T-helper 1 cell treated with Interleukin-12 subunit alpha and Interleukin-12 subunit beta and Interleukin-4 antibody, amounts not matched to agents 30 μg/mL and 1 μg/mL, for 36 hours (primary cell): ENCODE data around the gene HERC4.

Source experiments
- H3K27ac Mint-ChIP-seq: one replicate; pipeline ENCODE4 v1.8.0; 2021; ENCODE audit warnings: mild to moderate bottlenecking, mixed read lengths
- H3K27me3 Mint-ChIP-seq: one replicate; pipeline ENCODE4 v1.8.0; 2021; ENCODE audit warnings: low read depth, mixed read lengths
- H3K36me3 Mint-ChIP-seq: one replicate; pipeline ENCODE4 v1.8.0; 2021; ENCODE audit warnings: low read depth, mixed read lengths
- H3K4me1 Mint-ChIP-seq: one replicate; pipeline ENCODE4 v1.8.0; 2021; ENCODE audit warnings: low read depth, mixed read lengths
- H3K4me3 Mint-ChIP-seq: one replicate; pipeline ENCODE4 v1.8.0; 2021; ENCODE audit warnings: mild to moderate bottlenecking, moderate library complexity, mixed read lengths
- H3K9me3 Mint-ChIP-seq: one replicate; pipeline ENCODE4 v1.8.0; 2021; ENCODE audit warnings: mixed read lengths

Gene HERC4

GRCh38 chr10:67933199-67933598 is 141.9 kb downstream of the HERC4 start:
- Mint-ChIP-seq H3K36me3 (peaks cover 29% of the 10 kb centered on the region), H3K4me3 (no peak overlapping the region), H3K27ac (no peak overlapping the region)

GRCh38 chr10:67926951-67927350 is 148.1 kb downstream of the HERC4 start:
- Mint-ChIP-seq H3K36me3 (peaks cover 22% of the 10 kb centered on the region), H3K27ac (no peak overlapping the region)

More at GRCh38 chr10:67933199-67933598, 141.9 kb downstream of the HERC4 start:
- Mint-ChIP-seq H3K27me3 (no peaks in the 10 kb centered on the region), H3K9me3 (no peaks in the 10 kb centered on the region), H3K4me1 (no peaks in the 10 kb centered on the region)

GRCh38 chr10:67925449-67926005 is 149.6 kb downstream of the HERC4 start:
- H3K27ac Mint-ChIP-seq: no peak overlapping the region
- peaks cover 16% of the 10 kb centered on the region for H3K36me3 Mint-ChIP-seq
- H3K9me3 Mint-ChIP-seq: no peaks in the 10 kb centered on the region

More at GRCh38 chr10:67926951-67927350, 148.1 kb downstream of the HERC4 start:
- Mint-ChIP-seq H3K4me1 (peaks cover 3% of the 10 kb centered on the region), H3K9me3 (no peaks in the 10 kb centered on the region), H3K27me3 (no peaks in the 10 kb centered on the region), H3K4me3 (no peak overlapping the region)

GRCh38 chr10:67924136-67924535 is 150.9 kb downstream of the HERC4 start:
- Mint-ChIP-seq H3K9me3 (no peaks in the 10 kb centered on the region), H3K36me3 (peaks cover 18% of the 10 kb centered on the region), H3K4me3 (no peak overlapping the region), H3K4me1 (peaks cover 3% of the 10 kb centered on the region), H3K27ac (no peak overlapping the region), H3K27me3 (no peaks in the 10 kb centered on the region)

More at GRCh38 chr10:67925449-67926005, 149.6 kb downstream of the HERC4 start:
- H3K27me3 Mint-ChIP-seq: no peaks in the 10 kb centered on the region
- peaks cover 3% of the 10 kb centered on the region for H3K4me1 Mint-ChIP-seq
- no peak overlapping the region for H3K4me3 Mint-ChIP-seq

- H3K27me3 Mint-ChIP-seq: no peaks in the 10 kb centered on the region
- H3K4me3 Mint-ChIP-seq: no peak overlapping the region
- peaks cover 3% of the 10 kb centered on the region for H3K4me1 Mint-ChIP-seq
- H3K9me3 Mint-ChIP-seq: no peaks in the 10 kb centered on the region
- no peak overlapping the region for H3K27ac Mint-ChIP-seq
- H3K36me3 Mint-ChIP-seq: peaks cover 18% of the 10 kb centered on the region
These were observed 151.5 kb downstream of the HERC4 start for GRCh38 chr10:67923551-67923950.

DNA sequence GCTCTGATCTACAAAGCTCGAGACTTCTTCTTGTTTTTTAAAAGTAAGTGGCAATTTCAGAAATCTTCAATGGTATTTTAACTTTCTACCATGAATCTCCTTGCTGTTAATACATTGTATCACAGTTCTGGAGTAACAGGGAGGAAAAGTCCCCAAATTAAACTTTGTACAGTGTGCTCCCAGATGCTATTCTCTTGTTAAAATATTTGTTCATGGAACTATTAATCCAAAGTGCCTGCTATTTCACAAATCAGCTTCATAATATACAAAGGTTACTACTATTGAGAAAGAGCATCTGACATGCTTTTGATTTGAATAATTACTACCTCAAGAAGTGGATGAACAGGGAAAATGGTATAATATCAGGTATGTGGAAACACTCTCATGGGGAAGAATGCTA is 154.0 kb downstream of the HERC4 start:
- Mint-ChIP-seq H3K36me3 (peaks cover 20% of the 10 kb centered on the region), H3K9me3 (no peaks in the 10 kb centered on the region), H3K27ac (no peak overlapping the region), H3K4me1 (peaks cover 7% of the 10 kb centered on the region), H3K27me3 (no peaks in the 10 kb centered on the region), H3K4me3 (no peak overlapping the region)

GRCh38 chr10:67917679-67918078 is 157.4 kb downstream of the HERC4 start:
- H3K27me3 Mint-ChIP-seq: no peaks in the 10 kb centered on the region
- H3K4me3 Mint-ChIP-seq: no peak overlapping the region
- peaks cover 31% of the 10 kb centered on the region for H3K36me3 Mint-ChIP-seq
- H3K9me3 Mint-ChIP-seq: no peaks in the 10 kb centered on the region
- H3K27ac Mint-ChIP-seq: no peak overlapping the region
- H3K4me1 Mint-ChIP-seq: peaks cover 7% of the 10 kb centered on the region

- Mint-ChIP-seq H3K4me1 (peaks cover 8% of the 10 kb centered on the region), H3K9me3 (no peaks in the 10 kb centered on the region), H3K27me3 (no peaks in the 10 kb centered on the region), H3K27ac (no peak overlapping the region), H3K4me3 (no peak overlapping the region), H3K36me3 (peaks cover 34% of the 10 kb centered on the region)
These were observed 157.9 kb downstream of the HERC4 start for GRCh38 chr10:67917169-67917568.

DNA sequence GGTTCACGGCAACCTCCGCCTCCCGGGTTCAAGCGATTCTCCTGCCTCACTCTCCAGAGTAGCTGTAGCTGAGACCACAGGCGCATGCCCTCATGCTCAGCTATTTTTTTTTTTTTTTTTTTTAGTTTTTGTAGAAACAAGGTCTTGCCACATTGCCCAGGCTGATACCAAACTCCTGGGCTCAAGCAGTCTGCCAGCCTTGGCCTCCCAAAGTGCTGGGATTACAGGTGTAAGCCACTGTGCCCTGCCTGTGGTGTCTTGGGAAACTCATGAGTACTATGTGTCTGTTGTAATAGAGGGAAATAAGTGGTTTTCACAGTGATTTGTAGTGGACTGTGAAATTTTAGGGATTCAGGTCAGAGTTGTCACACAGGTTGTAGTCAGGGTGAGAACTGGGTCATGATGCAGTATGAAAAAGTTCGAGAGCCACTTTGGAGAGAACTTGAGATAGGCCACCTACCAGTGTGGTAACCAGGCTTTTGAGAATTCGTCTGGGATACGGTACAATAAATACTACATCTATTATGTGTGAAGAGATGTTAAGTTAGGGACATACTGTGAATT is 160.2 kb downstream of the HERC4 start:
- Mint-ChIP-seq H3K4me1 (peaks cover 8% of the 10 kb centered on the region), H3K27me3 (no peaks in the 10 kb centered on the region), H3K9me3 (no peaks in the 10 kb centered on the region), H3K27ac (no peak overlapping the region), H3K36me3 (peaks cover 38% of the 10 kb centered on the region), H3K4me3 (no peak overlapping the region)

DNA sequence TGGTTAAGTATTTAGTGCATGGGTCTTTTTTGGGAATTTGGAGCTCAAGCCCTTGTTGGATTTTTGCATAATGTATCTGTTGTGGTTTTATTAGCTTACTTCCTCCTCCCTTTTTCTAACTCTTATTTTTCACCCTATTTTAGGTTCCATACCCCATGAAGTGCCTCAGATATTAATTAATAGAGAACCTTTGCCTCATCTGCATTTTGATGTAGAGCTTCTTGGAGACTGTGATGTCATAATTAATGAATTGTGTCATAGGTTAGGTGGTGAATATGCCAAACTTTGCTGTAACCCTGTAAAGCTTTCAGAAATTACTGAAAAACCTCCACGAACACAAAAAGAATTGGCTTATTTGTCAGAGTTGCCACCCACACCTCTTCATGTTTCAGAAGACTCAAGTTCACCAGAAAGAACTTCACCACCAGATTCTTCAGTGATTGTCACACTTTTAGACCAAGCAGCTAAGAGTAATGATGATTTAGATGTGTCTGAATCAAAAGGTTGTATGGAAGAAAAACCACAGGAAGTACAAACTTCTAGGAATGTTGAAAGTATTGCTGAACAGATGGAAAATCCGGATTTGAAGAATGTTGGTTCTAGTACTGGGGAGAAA is 162.6 kb downstream of the HERC4 start:
- Mint-ChIP-seq H3K4me3 (no peak overlapping the region), H3K36me3 (peaks cover 44% of the 10 kb centered on the region), H3K4me1 (peaks cover 10% of the 10 kb centered on the region), H3K27me3 (no peaks in the 10 kb centered on the region), H3K9me3 (no peaks in the 10 kb centered on the region), H3K27ac (peak overlapping the region; percentile 3)

GRCh38 chr10:67903581-67903980 is 171.5 kb downstream of the HERC4 start:
- H3K27ac Mint-ChIP-seq: no peak overlapping the region
- H3K27me3 Mint-ChIP-seq: no peaks in the 10 kb centered on the region
- peaks cover 3% of the 10 kb centered on the region for H3K4me1 Mint-ChIP-seq
- peaks cover 42% of the 10 kb centered on the region for H3K36me3 Mint-ChIP-seq
- no peaks in the 10 kb centered on the region for H3K9me3 Mint-ChIP-seq
- H3K4me3 Mint-ChIP-seq: no peak overlapping the region

DNA sequence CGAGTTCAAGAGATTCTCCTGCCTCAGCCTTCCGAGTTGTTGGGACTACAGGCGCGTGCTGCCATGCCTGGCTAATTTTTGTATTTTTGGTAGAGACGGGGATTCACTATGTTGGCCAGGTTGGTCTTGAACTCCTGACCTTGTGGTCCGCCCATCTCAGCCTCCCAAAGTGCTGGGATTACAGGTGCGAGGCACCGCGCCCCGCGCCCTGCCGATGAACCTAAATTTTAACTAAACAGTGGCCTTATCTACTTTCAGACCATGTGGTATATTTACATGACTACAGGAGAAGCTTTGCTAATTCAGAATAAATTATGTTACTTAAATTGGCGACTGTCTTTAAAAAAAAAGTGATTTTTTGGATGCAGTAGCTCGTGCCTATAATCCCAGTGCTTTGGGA is 181.4 kb downstream of the HERC4 start:
- H3K36me3 Mint-ChIP-seq: peaks cover 41% of the 10 kb centered on the region
- no peaks in the 10 kb centered on the region for H3K27me3 Mint-ChIP-seq
- H3K4me1 Mint-ChIP-seq: peaks cover 16% of the 10 kb centered on the region
- no peak overlapping the region for H3K4me3 Mint-ChIP-seq
- no peak overlapping the region for H3K27ac Mint-ChIP-seq
- no peaks in the 10 kb centered on the region for H3K9me3 Mint-ChIP-seq

- Mint-ChIP-seq H3K36me3 (peaks cover 28% of the 10 kb centered on the region), H3K9me3 (no peaks in the 10 kb centered on the region), H3K27me3 (peaks cover 3% of the 10 kb centered on the region), H3K4me1 (peaks cover 25% of the 10 kb centered on the region), H3K4me3 (peak overlapping the region; percentile 94), H3K27ac (peak overlapping the region; percentile 91)
These were observed 190.0 kb downstream of the HERC4 start for GRCh38 chr10:67884842-67885670.

- H3K4me1 Mint-ChIP-seq: peaks cover 21% of the 10 kb centered on the region
- H3K4me3 Mint-ChIP-seq: peak within 1 kb of the TSS; percentile 95
- H3K9me3 Mint-ChIP-seq: no peaks in the 10 kb centered on the region
- H3K27me3 Mint-ChIP-seq: peaks cover 3% of the 10 kb centered on the region
- H3K27ac Mint-ChIP-seq: peak within 1 kb of the TSS; percentile 99
- peaks cover 24% of the 10 kb centered on the region for H3K36me3 Mint-ChIP-seq
These were observed 190.7 kb downstream of the HERC4 start, which contains the start of gene SIRT1 for GRCh38 chr10:67884313-67884841. SIRT1 (plus strand) TSS chr10:67884656; CDS start chr10:67884722, 66 bp downstream.
